GM12872 (cell line): ENCODE data around the gene PIP5KL1.

ENCODE experiments used
- CTCF ChIP-seq: IDR thresholded peaks from 3 replicates; pipeline ENCODE4 v1.5.1; 2011; ENCODE audit warnings: low read depth, mild to moderate bottlenecking, low read length, moderate library complexity; ENCODE audit not compliant: insufficient read depth

The PIP5KL1 gene

GRCh38 chr9:127885508-127886281, 44.9 kb downstream of the PIP5KL1 start:
- TF ChIP-seq CTCF = no peak

- no peak for TF ChIP-seq CTCF
These were observed 45.5 kb downstream of the PIP5KL1 start for GRCh38 chr9:127884976-127885490.

- TF ChIP-seq CTCF = no peak
These were observed 46.1 kb downstream of the PIP5KL1 start for GRCh38 chr9:127884427-127884911.

- no peak for TF ChIP-seq CTCF
These were observed 46.6 kb downstream of the PIP5KL1 start for GRCh38 chr9:127883959-127884358.

- no peak for TF ChIP-seq CTCF
These were observed 50.4 kb downstream of the PIP5KL1 start for GRCh38 chr9:127880143-127880542.

GRCh38 chr9:127878652-127879390, 51.8 kb downstream of the PIP5KL1 start:
- TF ChIP-seq CTCF = no peak

GRCh38 chr9:127878001-127878651, 52.5 kb downstream of the PIP5KL1 start:
- TF ChIP-seq CTCF = no peak
